Astrocyte of the spinal cord (primary cell): ENCODE measurements around the gene CREBRF.
"Not testable (repeated sequence)": the region's sequence is repeated elsewhere in the genome, so short reads cannot be mapped to it uniquely, and the experiment has no call there.

Experiments
- DNase-seq: peaks from one replicate; pipeline ENCODE4 v3.0.0; 2011; ENCODE audit warnings: low read depth, low spot score
- H3K4me3 ChIP-seq: 2 replicates; pipeline ENCODE4 v1.5.1; 2011; ENCODE audit warnings: low read depth, mild to moderate bottlenecking, low read length, moderate library complexity
- CTCF ChIP-seq: IDR thresholded peaks from 2 replicates; pipeline ENCODE4 v1.5.1; 2012; ENCODE audit warnings: low read depth, mild to moderate bottlenecking, low read length, inconsistent platforms
- in situ Hi-C: cut with HindIII; loops from 2 replicates; pipeline ENCODE4 v1.10.0; 2017; ENCODE audit warnings: low sequenced_read_pairs

CREBRF gene

GRCh38 chr5:173015192-173015591, 41.0 kb upstream of the CREBRF start:
- no peak for TF ChIP-seq CTCF
- in situ Hi-C loops: no loop called here

GRCh38 chr5:173015598-173016455, 40.3 kb upstream of the CREBRF start:
- in situ Hi-C loops: no loop called here

More at GRCh38 chr5:173015192-173015591, 41.0 kb upstream of the CREBRF start:
- H3K4me3 ChIP-seq: no peak overlapping the region
- no peak for DNase-seq

GRCh38 chr5:173016598-173017046, 39.5 kb upstream of the CREBRF start:
- no peak for TF ChIP-seq CTCF
- no peak overlapping the region for H3K4me3 ChIP-seq
- DNase-seq: peak; percentile 73
- in situ Hi-C loops: no loop called here

More at GRCh38 chr5:173015598-173016455, 40.3 kb upstream of the CREBRF start:
- TF ChIP-seq CTCF: no peak
- no peak for DNase-seq
- no peak overlapping the region for H3K4me3 ChIP-seq

GRCh38 chr5:173017087-173017486, 39.1 kb upstream of the CREBRF start:
- DNase-seq, H3K4me3 ChIP-seq, in situ Hi-C loops: not testable (repeated sequence)

- DNase-seq: no peak
- in situ Hi-C loops: no loop called here
- H3K4me3 ChIP-seq: no peak overlapping the region
- TF ChIP-seq CTCF: no peak
Observed at GRCh38 chr5:173018358-173018757, 37.8 kb upstream of the CREBRF start.

GRCh38 chr5:173020154-173020581, 36.0 kb upstream of the CREBRF start:
- H3K4me3 ChIP-seq: no peak overlapping the region
- TF ChIP-seq CTCF: no peak
- DNase-seq: no peak
- in situ Hi-C loops: no loop called here

GRCh38 chr5:173020643-173021042, 35.5 kb upstream of the CREBRF start:
- TF ChIP-seq CTCF: no peak
- in situ Hi-C loops: no loop called here
- DNase-seq: no peak
- no peak overlapping the region for H3K4me3 ChIP-seq
